Immature natural killer cell (primary cell): ENCODE results near the gene ASPM. TPM values are rescaled to one million over a fixed set of nuclear protein-coding genes. Genes with fewer than 3 reads are reported as not detected.
A peak's percentile ranks its signal among the peaks of the same experiment; 100 is the strongest.
"Not testable (repeated sequence)": the region's sequence is repeated elsewhere in the genome, so short reads cannot be mapped to it uniquely, and the experiment has no call there.

Source experiments
- DNase-seq, 3 donors: peaks; one replicate each; pipeline ENCODE4 v3.0.0; 2022; ENCODE audit warnings: mixed read lengths in 1 of 3
- H3K27ac Mint-ChIP-seq, 6 donors: one replicate each; pipeline ENCODE4 v1.8.0; 2020; ENCODE audit warnings: mixed read lengths in 6 of 6, mild to moderate bottlenecking in 5 of 6, inconsistent platforms in 4 of 6, moderate library complexity in 3 of 6
- H3K27me3 Mint-ChIP-seq, 3 donors: one replicate each; pipeline ENCODE4 v1.8.0; 2020 to 2021; ENCODE audit warnings: low read depth in 3 of 3, mild to moderate bottlenecking in 3 of 3, mixed read lengths in 3 of 3, moderate library complexity in 3 of 3, inconsistent platforms in 1 of 3
- H3K36me3 Mint-ChIP-seq, 3 donors: one replicate each; pipeline ENCODE4 v1.8.0; 2020; ENCODE audit warnings: mixed read lengths in 3 of 3, inconsistent platforms in 2 of 3, mild to moderate bottlenecking in 2 of 3
- H3K4me1 Mint-ChIP-seq, 2 donors: one replicate each; pipeline ENCODE4 v1.8.0; 2020; ENCODE audit warnings: inconsistent platforms in 2 of 2, mild to moderate bottlenecking in 2 of 2, mixed read lengths in 2 of 2, moderate library complexity in 1 of 2
- H3K4me3 Mint-ChIP-seq, 5 donors: one replicate each; pipeline ENCODE4 v1.8.0; 2020; ENCODE audit warnings: mild to moderate bottlenecking in 5 of 5, mixed read lengths in 5 of 5, inconsistent platforms in 3 of 5, moderate library complexity in 3 of 5
- H3K9me3 Mint-ChIP-seq, 6 donors: one replicate each; pipeline ENCODE4 v1.8.0; 2020; ENCODE audit warnings: mild to moderate bottlenecking in 6 of 6, mixed read lengths in 6 of 6, inconsistent platforms in 4 of 6, moderate library complexity in 3 of 6
- polyA plus RNA-seq, 3 donors: library from polyadenylated mRNA; unstranded; fragments of 300-500 nt; fragmentation: Illumina TruSeq; gene quantifications; one replicate each; pipeline ENCODE4 v1.2.3, GENCODE V29; 2021

ASPM gene
- polyA plus RNA-seq, 3 donors from 2014 or later: 0.30 TPM; not detected in 2

- no peak for DNase-seq
- Mint-ChIP-seq H3K9me3 (no peaks in the 10 kb centered on the region), H3K27me3 (no peaks in the 10 kb centered on the region), H3K36me3 (no peaks in the 10 kb centered on the region), H3K27ac (no peak overlapping the region), H3K4me3 (no peak overlapping the region), H3K4me1 (no peaks in the 10 kb centered on the region)
Measured at GRCh38 chr1:197130677-197131304, 15.7 kb downstream of the ASPM start.

DNA sequence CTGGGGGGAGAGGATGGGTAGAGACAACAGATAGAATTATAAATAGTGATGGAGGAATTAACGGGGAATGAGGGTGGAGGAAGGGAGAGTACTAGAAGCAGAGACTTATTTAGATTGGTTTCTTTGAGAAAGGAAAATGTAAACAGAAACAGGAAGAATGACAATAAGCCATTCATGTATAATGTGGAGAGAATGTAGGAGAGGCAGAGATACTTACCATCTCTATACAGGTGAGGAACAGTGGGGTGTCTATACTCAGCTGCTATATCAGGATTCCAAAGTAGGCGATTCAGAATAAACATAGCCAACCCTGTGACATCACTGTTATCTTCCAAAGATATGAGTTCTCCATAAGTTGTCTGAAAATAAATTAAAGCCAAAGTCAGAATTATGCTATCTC lies 16.8 kb downstream of the ASPM start:
- Mint-ChIP-seq H3K27ac (peak overlapping the region in 1 of 6 donors; percentile 1), H3K9me3 (no peaks in the 10 kb centered on the region), H3K36me3 (no peaks in the 10 kb centered on the region), H3K4me3 (no peak overlapping the region), H3K4me1 (no peaks in the 10 kb centered on the region), H3K27me3 (no peaks in the 10 kb centered on the region)
- DNase-seq: no peak

DNA sequence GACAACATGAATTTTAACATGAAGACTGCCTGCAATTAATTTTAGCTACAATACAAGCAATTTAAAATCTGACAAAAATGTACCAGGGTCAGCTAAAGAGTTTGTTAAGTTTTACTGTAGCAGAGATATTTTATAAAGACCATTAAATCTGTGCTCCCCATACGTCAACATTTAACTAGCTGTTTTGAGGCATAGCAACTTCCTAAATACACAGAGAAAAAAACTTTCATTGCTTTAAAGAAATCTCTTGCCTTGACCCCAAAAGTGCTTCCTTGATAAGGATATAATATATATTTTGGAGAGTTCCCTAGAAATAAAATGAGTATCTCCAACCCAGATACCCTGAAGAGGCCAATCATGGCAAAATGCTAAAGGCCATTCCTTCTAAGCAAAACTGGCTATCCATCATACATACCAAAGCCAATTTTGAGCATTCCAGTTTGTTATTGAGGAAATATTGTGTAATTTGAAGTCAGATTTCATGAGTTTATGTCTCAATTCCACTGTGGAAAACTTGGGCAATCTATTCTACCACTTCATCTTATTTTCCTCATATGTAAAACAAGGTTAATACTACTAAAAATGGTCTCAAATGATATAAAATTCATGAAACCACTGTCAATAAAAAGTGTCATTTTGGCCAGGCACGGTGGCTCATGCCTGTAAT lies 19.1 kb downstream of the ASPM start:
- Mint-ChIP-seq H3K4me1 (no peaks in the 10 kb centered on the region), H3K27me3 (no peaks in the 10 kb centered on the region), H3K27ac (no peak overlapping the region), H3K4me3 (no peak overlapping the region), H3K36me3 (no peaks in the 10 kb centered on the region), H3K9me3 (no peaks in the 10 kb centered on the region)
- no peak for DNase-seq

- Mint-ChIP-seq H3K27me3 (no peaks in the 10 kb centered on the region), H3K36me3 (no peaks in the 10 kb centered on the region), H3K4me1 (no peaks in the 10 kb centered on the region), H3K9me3 (no peaks in the 10 kb centered on the region), H3K27ac (no peak overlapping the region), H3K4me3 (no peak overlapping the region)
- no peak for DNase-seq
Measured at GRCh38 chr1:197126691-197127090, 19.8 kb downstream of the ASPM start.

DNA sequence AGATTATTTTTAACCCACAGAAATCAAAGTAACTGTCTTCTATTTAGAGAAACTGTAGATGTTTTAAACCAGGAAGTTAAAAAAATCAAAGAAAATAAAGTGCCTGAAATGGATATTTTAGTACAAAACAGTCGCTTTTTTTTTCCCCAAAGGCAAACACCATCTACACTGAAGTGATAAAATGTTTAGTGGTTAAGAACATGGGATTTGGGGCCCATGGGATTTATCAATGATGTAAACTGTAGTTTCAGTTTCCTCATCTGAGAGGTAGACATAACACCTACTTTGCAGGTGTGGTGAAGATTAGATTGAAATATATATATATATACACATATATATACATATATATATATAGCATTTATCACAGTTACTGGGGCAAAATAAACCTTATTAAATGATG lies 22.1 kb downstream of the ASPM start:
- no peaks in the 10 kb centered on the region for H3K27me3 Mint-ChIP-seq
- no peaks in the 10 kb centered on the region for H3K36me3 Mint-ChIP-seq
- H3K4me3 Mint-ChIP-seq: no peak overlapping the region
- H3K27ac Mint-ChIP-seq: no peak overlapping the region
- no peaks in the 10 kb centered on the region for H3K9me3 Mint-ChIP-seq
- H3K4me1 Mint-ChIP-seq: no peaks in the 10 kb centered on the region
- no peak for DNase-seq

DNA sequence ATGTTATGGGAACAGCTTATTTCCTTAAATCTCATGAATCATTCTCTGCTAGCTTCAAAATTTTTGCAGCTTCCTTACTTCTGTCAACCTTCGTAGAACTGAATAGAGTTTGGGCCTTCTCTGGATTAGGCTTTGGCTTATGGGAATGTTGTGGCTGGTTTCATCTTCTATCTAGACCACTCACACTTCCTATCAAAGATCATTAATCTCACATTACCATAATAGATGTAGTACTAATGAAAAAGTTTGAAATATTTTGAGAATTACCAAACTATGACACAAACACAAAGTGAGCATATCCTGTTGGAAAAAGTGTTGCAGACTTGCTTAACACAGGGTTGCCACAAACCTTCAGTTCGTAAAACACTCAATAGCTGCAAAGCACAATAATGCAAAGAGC lies 30.3 kb downstream of the ASPM start:
- no peaks in the 10 kb centered on the region for H3K4me1 Mint-ChIP-seq
- H3K36me3 Mint-ChIP-seq: peaks cover 0 to 13% (median 0%) of the 10 kb centered on the region in 3 donors

GRCh38 chr1:197106869-197107268 lies 39.6 kb downstream of the ASPM start:
- H3K36me3 Mint-ChIP-seq: peaks cover 0 to 15% (median 9%) of the 10 kb centered on the region in 3 donors

More for the DNA sequence above, 30.3 kb downstream of the ASPM start:
- no peak overlapping the region for H3K27ac Mint-ChIP-seq
- H3K4me3 Mint-ChIP-seq: no peak overlapping the region
- H3K27me3 Mint-ChIP-seq: no peaks in the 10 kb centered on the region
- no peaks in the 10 kb centered on the region for H3K9me3 Mint-ChIP-seq
- no peak for DNase-seq

DNA sequence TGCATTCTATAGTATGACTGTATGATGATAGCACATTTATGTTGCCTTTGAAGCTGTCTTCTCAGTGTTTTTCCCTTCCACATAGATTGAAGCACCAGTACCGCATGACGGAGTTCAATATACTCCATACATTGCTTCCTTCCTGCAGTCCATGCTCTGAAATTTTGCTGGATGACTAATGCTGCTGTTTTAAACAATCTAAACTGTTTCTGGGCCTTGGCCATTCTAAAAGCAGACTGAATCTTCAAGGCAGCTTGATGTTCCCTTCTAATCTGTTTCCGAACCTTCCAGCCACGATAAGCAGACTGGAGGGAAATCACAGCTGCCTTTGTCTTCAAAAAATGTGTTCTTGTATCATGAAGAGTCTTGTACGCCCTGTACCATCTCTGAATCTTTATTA lies 43.2 kb downstream of the ASPM start:
- Mint-ChIP-seq H3K36me3 (peaks cover 0 to 5% (median 5%) of the 10 kb centered on the region in 3 donors), H3K27ac (no peak overlapping the region), H3K4me1 (peaks cover 3 to 14% of the 10 kb centered on the region in 2 donors), H3K9me3 (no peaks in the 10 kb centered on the region), H3K4me3 (no peak overlapping the region), H3K27me3 (no peaks in the 10 kb centered on the region)
- DNase-seq: no peak

More at GRCh38 chr1:197106869-197107268, 39.6 kb downstream of the ASPM start:
- no peaks in the 10 kb centered on the region for H3K27me3 Mint-ChIP-seq
- H3K4me3 Mint-ChIP-seq: no peak overlapping the region
- H3K27ac Mint-ChIP-seq: no peak overlapping the region
- no peak for DNase-seq
- no peaks in the 10 kb centered on the region for H3K4me1 Mint-ChIP-seq
- no peaks in the 10 kb centered on the region for H3K9me3 Mint-ChIP-seq

DNA sequence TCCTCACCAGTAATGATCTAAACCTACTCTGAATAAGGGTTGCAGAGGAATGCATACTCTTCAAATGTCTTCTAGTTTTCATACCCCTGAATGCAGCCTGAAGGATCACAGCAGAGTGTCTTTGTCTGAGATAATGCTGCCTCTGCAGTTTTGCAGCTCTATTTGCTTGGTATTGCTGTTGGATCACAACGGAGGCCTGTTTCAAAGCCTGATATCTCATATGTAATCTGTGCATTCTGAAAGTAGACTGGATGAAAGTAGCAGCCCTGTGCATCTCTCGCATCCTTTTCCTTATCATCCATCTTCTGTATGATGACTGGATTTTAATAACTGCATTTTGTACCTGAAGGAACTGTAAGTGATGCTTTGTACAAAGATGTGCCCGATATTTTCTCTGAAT lies 44.5 kb downstream of the ASPM start:
- no peak overlapping the region for H3K27ac Mint-ChIP-seq
- peaks cover 0 to 5% (median 5%) of the 10 kb centered on the region in 3 donors for H3K36me3 Mint-ChIP-seq
- H3K4me3 Mint-ChIP-seq: no peak overlapping the region

DNA sequence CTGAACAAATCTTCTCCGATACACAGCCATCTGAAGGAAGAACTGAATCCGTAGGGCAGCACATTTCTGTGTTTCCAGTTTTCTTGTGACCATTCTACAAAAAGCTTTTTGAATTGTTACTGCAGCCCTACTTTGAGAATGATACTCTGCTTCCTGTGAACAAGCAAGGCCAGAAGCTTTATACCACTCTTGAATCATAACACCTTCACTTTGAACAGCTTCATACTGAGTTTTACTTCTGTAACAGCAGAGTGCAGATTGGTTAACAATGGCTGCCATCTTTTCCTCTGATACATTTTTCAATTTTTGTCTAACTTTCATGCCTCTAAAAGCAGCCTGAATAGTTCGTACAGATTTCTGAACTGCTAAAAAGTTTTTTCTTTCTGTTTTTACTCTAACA lies 45.8 kb downstream of the ASPM start:
- peak overlapping the region in 1 of 6 donors; percentile 4 for H3K27ac Mint-ChIP-seq
- no peaks in the 10 kb centered on the region for H3K27me3 Mint-ChIP-seq
- H3K9me3 Mint-ChIP-seq: no peaks in the 10 kb centered on the region
- no peak for DNase-seq
- H3K4me3 Mint-ChIP-seq: no peak overlapping the region
- H3K36me3 Mint-ChIP-seq: peaks cover 0 to 5% (median 0%) of the 10 kb centered on the region in 3 donors
- peaks cover 3 to 14% of the 10 kb centered on the region in 2 donors for H3K4me1 Mint-ChIP-seq

More for the DNA sequence above, 44.5 kb downstream of the ASPM start:
- DNase-seq: no peak
- Mint-ChIP-seq H3K4me1 (peaks cover 3 to 14% of the 10 kb centered on the region in 2 donors), H3K9me3 (no peaks in the 10 kb centered on the region), H3K27me3 (no peaks in the 10 kb centered on the region)

DNA sequence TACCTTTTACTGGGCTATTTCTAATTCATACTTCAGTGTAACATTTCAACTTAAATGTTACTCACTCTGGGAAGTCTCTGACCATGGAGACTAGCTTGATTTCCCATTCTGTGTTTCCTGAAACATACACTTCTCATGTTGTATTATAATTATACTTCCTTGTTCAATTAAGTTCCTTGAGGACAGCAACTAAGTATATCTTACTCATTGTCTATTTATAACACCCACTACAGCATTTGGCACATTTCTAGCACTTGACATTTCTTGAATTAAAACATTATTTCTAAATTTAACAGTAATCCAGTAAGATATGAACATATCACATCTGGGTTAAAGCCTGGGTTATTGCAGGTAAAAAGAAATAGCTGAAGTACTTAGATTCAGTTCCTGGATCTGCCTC lies 47.0 kb downstream of the ASPM start:
- H3K4me3 Mint-ChIP-seq: no peak overlapping the region
- H3K27ac Mint-ChIP-seq: no peak overlapping the region
- H3K27me3 Mint-ChIP-seq: no peaks in the 10 kb centered on the region
- H3K4me1 Mint-ChIP-seq: peaks cover 3 to 14% of the 10 kb centered on the region in 2 donors
- H3K9me3 Mint-ChIP-seq: no peaks in the 10 kb centered on the region
- H3K36me3 Mint-ChIP-seq: peaks cover 0 to under 1% (median 0%) of the 10 kb centered on the region in 3 donors
- no peak for DNase-seq

DNA sequence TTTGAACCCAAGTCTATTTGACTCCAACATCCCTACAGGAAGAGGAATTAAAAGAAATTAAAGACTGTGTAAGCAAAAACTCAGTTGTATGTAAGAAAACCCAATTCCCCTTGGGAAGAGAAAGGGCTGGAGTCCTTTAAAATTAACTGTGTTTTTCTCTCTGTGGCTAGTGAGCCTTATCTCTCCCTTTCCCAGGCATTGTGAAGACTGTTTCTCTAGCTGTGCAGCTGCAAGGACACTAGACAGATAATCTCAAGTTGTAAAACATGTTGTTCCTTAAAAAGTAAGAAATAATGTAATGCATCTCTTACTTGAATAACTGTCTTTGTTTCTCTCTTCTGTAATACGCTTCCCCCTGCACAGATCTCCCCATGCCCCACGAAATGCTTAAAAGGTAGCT lies 49.5 kb downstream of the ASPM start:
- not testable (repeated sequence) for H3K27me3 Mint-ChIP-seq, H3K36me3 Mint-ChIP-seq, DNase-seq, H3K9me3 Mint-ChIP-seq, H3K27ac Mint-ChIP-seq, H3K4me3 Mint-ChIP-seq
- peaks cover 3 to 14% of the 10 kb centered on the region in 2 donors for H3K4me1 Mint-ChIP-seq

- Mint-ChIP-seq H3K36me3 (peaks cover 0 to 4% (median 0%) of the 10 kb centered on the region in 3 donors), H3K9me3 (no peaks in the 10 kb centered on the region), H3K27me3 (no peaks in the 10 kb centered on the region), H3K4me3 (no peak overlapping the region), H3K27ac (no peak overlapping the region), H3K4me1 (peaks cover 3 to 8% of the 10 kb centered on the region in 2 donors)
- DNase-seq: no peak
Measured at GRCh38 chr1:197096137-197096536, 50.3 kb downstream of the ASPM start.

DNA sequence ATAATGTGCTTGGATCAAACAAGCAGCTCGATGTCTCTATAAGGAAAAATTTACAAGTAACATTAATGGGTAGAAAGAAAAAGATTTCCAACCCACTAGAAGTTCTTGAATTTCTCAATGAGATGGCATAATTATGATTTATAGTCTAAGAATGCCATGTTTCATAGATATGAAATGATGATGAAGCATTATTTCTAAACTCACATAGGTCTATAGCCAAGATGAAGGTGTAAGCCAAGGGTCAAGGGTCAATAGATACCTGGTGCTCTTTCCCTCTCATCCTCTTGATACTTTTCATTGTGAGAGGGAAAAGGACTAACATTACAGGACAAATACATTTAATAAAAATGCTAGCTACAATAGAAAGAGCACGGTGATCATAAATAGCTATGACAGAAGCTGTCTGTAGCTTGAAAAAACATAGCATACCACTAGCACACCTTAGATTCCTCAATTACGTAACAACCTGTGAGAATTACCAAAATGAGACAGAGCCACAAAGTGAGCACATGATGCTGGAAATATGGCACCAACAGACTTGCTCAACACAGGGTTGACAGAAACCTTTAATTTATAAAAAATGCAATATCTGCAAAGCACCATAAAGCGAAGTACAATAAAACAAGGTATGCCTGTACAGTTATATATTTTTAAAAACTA lies 53.1 kb downstream of the ASPM start:
- DNase-seq: no peak
- Mint-ChIP-seq H3K4me3 (no peak overlapping the region), H3K27me3 (no peaks in the 10 kb centered on the region), H3K27ac (no peak overlapping the region), H3K9me3 (no peaks in the 10 kb centered on the region), H3K36me3 (peaks cover 0 to 4% (median 0%) of the 10 kb centered on the region in 3 donors), H3K4me1 (no peaks in the 10 kb centered on the region)
